ENCODE measurements around the gene CD82.

GRCh38 chr11:44620328-44620725, 54.9 kb downstream of the CD82 start:
- TF ChIP-seq, protein P1, sequence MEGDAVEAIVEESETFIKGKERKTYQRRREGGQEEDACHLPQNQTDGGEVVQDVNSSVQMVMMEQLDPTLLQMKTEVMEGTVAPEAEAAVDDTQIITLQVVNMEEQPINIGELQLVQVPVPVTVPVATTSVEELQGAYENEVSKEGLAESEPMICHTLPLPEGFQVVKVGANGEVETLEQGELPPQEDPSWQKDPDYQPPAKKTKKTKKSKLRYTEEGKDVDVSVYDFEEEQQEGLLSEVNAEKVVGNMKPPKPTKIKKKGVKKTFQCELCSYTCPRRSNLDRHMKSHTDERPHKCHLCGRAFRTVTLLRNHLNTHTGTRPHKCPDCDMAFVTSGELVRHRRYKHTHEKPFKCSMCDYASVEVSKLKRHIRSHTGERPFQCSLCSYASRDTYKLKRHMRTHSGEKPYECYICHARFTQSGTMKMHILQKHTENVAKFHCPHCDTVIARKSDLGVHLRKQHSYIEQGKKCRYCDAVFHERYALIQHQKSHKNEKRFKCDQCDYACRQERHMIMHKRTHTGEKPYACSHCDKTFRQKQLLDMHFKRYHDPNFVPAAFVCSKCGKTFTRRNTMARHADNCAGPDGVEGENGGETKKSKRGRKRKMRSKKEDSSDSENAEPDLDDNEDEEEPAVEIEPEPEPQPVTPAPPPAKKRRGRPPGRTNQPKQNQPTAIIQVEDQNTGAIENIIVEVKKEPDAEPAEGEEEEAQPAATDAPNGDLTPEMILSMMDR (conservative IDR thresholded peaks at IDR 0.05; ENCODE audit: low read depth, low read length) = no peak
- TF ChIP-seq EZH2 (IDR thresholded peaks at IDR 0.05; ENCODE audit: borderline replicate concordance, low read depth, low read length, poor library complexity, severe bottlenecking) = no peak

Data from A673 (cell line).